T47D (cell line): ENCODE data around the gene BOD1L1.

Source experiments
- DNase-seq, 2 experiments: peaks; one replicate each; pipeline versions ENCODE4 v3.0.0 to v3.0.0-alpha.2; 2011 to 2012; ENCODE audit warnings: low read depth in 1 of 2, low spot score in 1 of 2
- JUND ChIP-seq: IDR thresholded peaks from 2 replicates; pipeline ENCODE4 v1.6.1; 2012; ENCODE audit warnings: low read depth
- in situ Hi-C: cut with HindIII; loops from 2 replicates; pipeline ENCODE4 v1.10.0; 2016; ENCODE audit warnings: low sequenced_read_pairs, low pct_unique_long_range_greater_than_20kb

The BOD1L1 gene

DNA sequence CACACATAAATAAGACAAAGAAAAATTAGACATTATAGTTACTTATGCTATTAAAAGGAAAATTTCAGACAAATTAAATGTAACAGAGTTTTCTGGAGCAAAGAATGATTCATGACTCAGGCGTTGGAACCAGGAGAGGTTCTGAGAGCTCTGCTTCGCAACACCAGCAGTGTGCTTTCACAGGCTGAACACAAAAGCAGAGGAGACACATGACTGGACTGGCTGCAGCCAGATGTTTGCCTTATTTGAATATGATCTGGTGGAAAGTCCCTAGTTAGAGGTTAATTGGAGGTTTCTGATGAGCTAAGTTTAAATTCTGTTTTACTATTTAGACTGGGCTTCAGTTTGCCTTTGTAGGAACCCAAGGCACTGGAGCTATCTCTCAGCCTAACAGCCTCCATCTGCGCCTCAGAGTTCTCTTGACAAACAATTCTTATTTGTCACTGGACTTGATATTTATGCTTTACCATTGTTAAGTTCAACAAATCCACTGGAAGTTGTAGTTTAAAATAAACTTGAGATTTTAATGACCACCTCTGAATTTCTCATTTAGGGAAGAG is 16.2 kb downstream of the BOD1L1 start:
- no peak for DNase-seq
- no peak for TF ChIP-seq JUND
- in situ Hi-C loops = no loop called here

GRCh38 chr4:13605330-13605729 is 22.2 kb downstream of the BOD1L1 start:
- TF ChIP-seq JUND = no peak
- in situ Hi-C loops = no loop called here
- DNase-seq = no peak

GRCh38 chr4:13601848-13602247 is 25.7 kb downstream of the BOD1L1 start:
- no peak for TF ChIP-seq JUND
- DNase-seq = no peak
- in situ Hi-C loops = no loop called here

DNA sequence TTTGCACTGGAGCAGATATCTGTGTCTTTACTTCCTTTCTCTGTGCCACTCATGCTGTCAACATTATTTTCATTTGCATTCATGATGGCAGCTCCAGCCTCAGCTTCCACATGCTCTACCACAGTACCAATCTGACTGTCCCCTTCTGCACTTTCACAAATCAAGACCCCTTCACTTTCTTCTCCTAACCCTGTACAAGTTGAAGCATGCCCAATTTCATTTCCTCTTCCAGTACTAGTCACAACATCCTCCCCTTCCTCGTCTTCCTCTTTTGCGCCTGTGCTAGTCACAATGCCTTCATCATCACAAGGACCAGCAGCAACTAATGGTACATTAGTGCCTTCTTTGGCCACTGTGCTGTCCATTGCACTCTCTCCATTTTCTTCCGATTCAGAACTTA is 26.5 kb downstream of the BOD1L1 start:
- DNase-seq = no peak
- in situ Hi-C loops = no loop called here

GRCh38 chr4:13599159-13599558 is 28.4 kb downstream of the BOD1L1 start:
- no peak for TF ChIP-seq JUND
- DNase-seq = no peak

More for the DNA sequence above, 26.5 kb downstream of the BOD1L1 start:
- no peak for TF ChIP-seq JUND

GRCh38 chr4:13597604-13598003 is 29.9 kb downstream of the BOD1L1 start:
- in situ Hi-C loops = no loop called here
- no peak for DNase-seq
- TF ChIP-seq JUND = no peak

More at GRCh38 chr4:13599159-13599558, 28.4 kb downstream of the BOD1L1 start:
- in situ Hi-C loops = no loop called here

- in situ Hi-C loops = no loop called here
Observed at GRCh38 chr4:13597141-13597540, 30.4 kb downstream of the BOD1L1 start.

GRCh38 chr4:13592220-13592619 is 35.3 kb downstream of the BOD1L1 start:
- no peak for DNase-seq
- TF ChIP-seq JUND = no peak
- in situ Hi-C loops = no loop called here

More at GRCh38 chr4:13597141-13597540, 30.4 kb downstream of the BOD1L1 start:
- no peak for TF ChIP-seq JUND
- no peak for DNase-seq

- no peak for DNase-seq
- in situ Hi-C loops = no loop called here
- TF ChIP-seq JUND = no peak
Observed at GRCh38 chr4:13590766-13591165, 36.8 kb downstream of the BOD1L1 start.

- in situ Hi-C loops = no loop called here
- DNase-seq = no peak
- TF ChIP-seq JUND = no peak
Observed at GRCh38 chr4:13588954-13589353, 38.6 kb downstream of the BOD1L1 start.

GRCh38 chr4:13584481-13584880 is 43.0 kb downstream of the BOD1L1 start:
- DNase-seq = no peak
- in situ Hi-C loops = no loop called here
- no peak for TF ChIP-seq JUND

- no peak for TF ChIP-seq JUND
- in situ Hi-C loops = no loop called here
- DNase-seq = no peak
Observed at GRCh38 chr4:13580036-13580435, 47.5 kb downstream of the BOD1L1 start.

DNA sequence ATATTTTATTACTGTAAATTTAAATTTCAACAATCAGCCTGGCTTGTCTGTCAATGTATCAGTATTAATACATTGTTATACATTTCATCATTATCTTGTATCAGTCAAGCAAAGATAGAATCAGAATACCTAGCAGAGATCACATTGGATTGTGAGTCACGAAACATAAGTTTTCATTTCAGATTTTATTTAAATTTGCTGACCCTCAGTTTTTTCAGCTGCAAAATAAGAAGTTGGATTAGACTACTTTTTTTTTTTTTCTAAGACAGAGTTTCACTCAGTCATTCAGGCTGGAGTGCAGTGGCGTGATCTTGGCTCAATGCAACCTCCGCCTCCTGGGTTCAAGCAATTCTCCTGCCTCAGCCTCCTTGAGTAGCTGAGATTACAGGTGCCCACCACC is 49.9 kb downstream of the BOD1L1 start:
- in situ Hi-C loops = no loop called here
- no peak for DNase-seq
- no peak for TF ChIP-seq JUND

DNA sequence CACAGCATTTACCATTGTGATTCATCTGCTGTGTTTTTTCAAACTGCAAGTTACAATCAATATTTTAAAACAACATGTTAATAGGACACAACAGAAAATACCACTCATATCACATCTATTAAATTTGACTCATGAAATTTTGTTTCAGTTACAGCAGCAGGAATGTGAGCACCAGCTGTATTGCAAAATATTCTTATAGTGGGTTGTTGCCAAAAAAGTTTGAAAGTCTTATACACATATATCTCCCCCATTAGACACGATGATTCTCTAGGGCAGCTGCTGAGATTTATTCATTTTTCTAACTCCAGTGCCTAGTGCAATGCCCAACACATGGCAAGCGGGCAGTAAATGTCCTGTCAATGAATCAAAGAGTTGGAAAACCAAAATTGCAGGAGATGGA is 56.6 kb downstream of the BOD1L1 start:
- TF ChIP-seq JUND = no peak
- in situ Hi-C loops = no loop called here
- no peak for DNase-seq
